NCI-H2196 treated with DMSO at 0.1 percent for 48 hours (cell line): ENCODE data around the gene XYLT1.
"Not testable (repeated sequence)": the region's sequence is repeated elsewhere in the genome, so short reads cannot be mapped to it uniquely, and the experiment has no call there.

ENCODE experiments used
- DNase-seq: peaks from one replicate; lab custom pipeline; 2025; ENCODE audit not compliant: unreplicated experiment; lab: John Stamatoyannopoulos, UW

Gene XYLT1

GRCh38 chr16:17340804-17341203, 130.0 kb downstream of the XYLT1 start:
- DNase-seq = no peak

- DNase-seq = no peak
Observed at GRCh38 chr16:17339764-17340541, 130.8 kb downstream of the XYLT1 start.

GRCh38 chr16:17338244-17338643, 132.5 kb downstream of the XYLT1 start:
- no peak for DNase-seq

- no peak for DNase-seq
Observed at GRCh38 chr16:17336530-17336900, 134.2 kb downstream of the XYLT1 start.

- no peak for DNase-seq
Observed at GRCh38 chr16:17335826-17336529, 134.8 kb downstream of the XYLT1 start.

- DNase-seq = not testable (repeated sequence)
Observed at GRCh38 chr16:17335406-17335805, 135.4 kb downstream of the XYLT1 start.

GRCh38 chr16:17334096-17334495, 136.7 kb downstream of the XYLT1 start:
- no peak for DNase-seq

- DNase-seq = no peak
Observed at GRCh38 chr16:17333229-17333628, 137.5 kb downstream of the XYLT1 start.

- no peak for DNase-seq
Observed at GRCh38 chr16:17331991-17332390, 138.8 kb downstream of the XYLT1 start.

- no peak for DNase-seq
Observed at GRCh38 chr16:17331071-17331607, 139.6 kb downstream of the XYLT1 start.

- DNase-seq = no peak
Observed at GRCh38 chr16:17330044-17330443, 140.7 kb downstream of the XYLT1 start.

- no peak for DNase-seq
Observed at GRCh38 chr16:17329391-17329790, 141.4 kb downstream of the XYLT1 start.

- DNase-seq = no peak
Observed at GRCh38 chr16:17328932-17329331, 141.8 kb downstream of the XYLT1 start.

GRCh38 chr16:17327664-17328335, 143.0 kb downstream of the XYLT1 start:
- no peak for DNase-seq

GRCh38 chr16:17325476-17326143, 145.2 kb downstream of the XYLT1 start:
- no peak for DNase-seq

- no peak for DNase-seq
Observed at GRCh38 chr16:17324451-17324850, 146.3 kb downstream of the XYLT1 start.

- DNase-seq = no peak
Observed at GRCh38 chr16:17323171-17323570, 147.6 kb downstream of the XYLT1 start.

- DNase-seq = no peak
Observed at GRCh38 chr16:17321824-17322223, 148.9 kb downstream of the XYLT1 start.

- no peak for DNase-seq
Observed at GRCh38 chr16:17320009-17320408, 150.8 kb downstream of the XYLT1 start.

GRCh38 chr16:17318238-17318637, 152.5 kb downstream of the XYLT1 start:
- DNase-seq = no peak

GRCh38 chr16:17316005-17316404, 154.8 kb downstream of the XYLT1 start:
- no peak for DNase-seq
